ENCODE data around the gene DRAM2. TPM values are rescaled to one million over a fixed set of nuclear protein-coding genes. Genes with fewer than 3 reads are reported as not detected.

The DRAM2 gene
- total and polyA plus RNA-seq, 9 of the 15 experiments (the other 6 are each of a cell fraction or from before 2014, with no cell fraction given) = 29.0 to 161 (median 53.5) TPM

DNA sequence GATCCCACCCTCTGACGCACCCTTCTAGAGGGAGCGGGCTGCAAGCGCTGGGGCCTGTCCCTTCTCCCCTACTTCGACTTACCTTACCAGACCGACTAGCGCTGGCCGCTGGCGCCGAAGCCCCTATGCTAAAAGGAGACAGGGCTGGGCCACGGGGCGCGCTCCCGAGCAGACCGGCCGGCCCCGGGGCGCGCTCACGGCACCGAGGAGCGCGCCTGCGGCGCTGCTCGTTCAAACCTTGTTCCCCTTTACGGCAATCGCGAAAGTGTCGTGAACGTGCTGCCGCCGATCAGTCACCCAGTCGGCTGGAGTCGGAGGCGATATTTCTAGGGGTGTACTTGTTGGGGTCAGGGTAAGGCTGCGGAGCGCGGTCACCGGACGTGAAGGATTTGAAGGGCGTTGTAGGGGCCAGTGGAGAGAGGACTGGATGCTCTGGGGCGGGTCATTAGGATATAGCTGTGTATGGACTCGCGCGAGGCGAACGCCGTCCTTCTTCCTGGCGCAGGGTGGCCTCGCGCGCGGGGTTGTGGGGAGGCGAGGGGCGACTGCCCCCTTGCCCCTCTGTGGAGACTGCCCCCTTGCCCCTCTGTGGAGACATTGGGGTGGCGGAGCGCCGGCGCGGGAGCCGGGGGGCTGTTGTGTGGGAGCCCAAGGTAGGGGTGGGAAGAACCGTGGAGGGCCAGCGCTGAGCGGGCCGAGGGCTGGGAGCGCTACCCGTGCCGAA is at the start of gene DRAM2, which contains the start of gene CEPT1 (continued):
- TF ChIP-seq KDM1A (IDR thresholded peaks at IDR 0.05) (no peak), BACH1 (tag; IDR thresholded peaks at IDR 0.05) (no peak), CC2D1A (IDR thresholded peaks at IDR 0.05) (no peak), HSF4 (CRISPR knock-in tag; IDR thresholded peaks at IDR 0.05; ENCODE audit: borderline replicate concordance) (no peak), SIRT6 (IDR thresholded peaks at IDR 0.05; ENCODE audit: low read depth, low read length) (no peak), NR1H2 (CRISPR knock-in tag; IDR thresholded peaks at IDR 0.05) (no peak; the same call in 1 of the 2 replicates), TAF15 (IDR thresholded peaks at IDR 0.05; ENCODE audit: low read depth, low read length) (no peak), PCBP2 (IDR thresholded peaks at IDR 0.05; ENCODE audit: low read depth, low read length, poor library complexity, severe bottlenecking) (no peak), ZNF444 (CRISPR knock-in tag; IDR thresholded peaks at IDR 0.05) (no peak), TBL1XR1 (IDR thresholded peaks at IDR 0.05; ENCODE audit: low read length in 2 of 2) (no peak), ZNF75A (CRISPR knock-in tag; IDR thresholded peaks at IDR 0.05) (no peak), TFAM (CRISPR knock-in tag; conservative IDR thresholded peaks at IDR 0.05) (no peak), ADNP (tag; IDR thresholded peaks at IDR 0.05) (no peak), ZFP30 (CRISPR knock-in tag; IDR thresholded peaks at IDR 0.05; ENCODE audit: borderline replicate concordance) (no peak), MAFG (tag; conservative IDR thresholded peaks at IDR 0.05) (no peak), ZNF766 (CRISPR knock-in tag; conservative IDR thresholded peaks at IDR 0.05) (peak; percentile 90), HMGN3 (IDR thresholded peaks at IDR 0.05; ENCODE audit: borderline replicate concordance, extremely low read depth, insufficient read length, low read depth, low read length) (peak; percentile 87), ZNF586 (CRISPR knock-in tag; conservative IDR thresholded peaks at IDR 0.05) (no peak), SAFB2 (IDR thresholded peaks at IDR 0.05; ENCODE audit: borderline replicate concordance, low read depth, low read length, severe bottlenecking) (no peak), U2AF2 (optimal IDR thresholded peaks at IDR 0.05; ENCODE audit: low read depth, low read length) (no peak), THRAP3 (IDR thresholded peaks at IDR 0.05; ENCODE audit: borderline replicate concordance) (no peak), TEAD1 (CRISPR knock-in tag; IDR thresholded peaks at IDR 0.05) (no peak), PHF20 (IDR thresholded peaks at IDR 0.05; ENCODE audit: partially characterized antibody) (peak; percentile 76)
- TF ChIP-seq, protein P1, sequence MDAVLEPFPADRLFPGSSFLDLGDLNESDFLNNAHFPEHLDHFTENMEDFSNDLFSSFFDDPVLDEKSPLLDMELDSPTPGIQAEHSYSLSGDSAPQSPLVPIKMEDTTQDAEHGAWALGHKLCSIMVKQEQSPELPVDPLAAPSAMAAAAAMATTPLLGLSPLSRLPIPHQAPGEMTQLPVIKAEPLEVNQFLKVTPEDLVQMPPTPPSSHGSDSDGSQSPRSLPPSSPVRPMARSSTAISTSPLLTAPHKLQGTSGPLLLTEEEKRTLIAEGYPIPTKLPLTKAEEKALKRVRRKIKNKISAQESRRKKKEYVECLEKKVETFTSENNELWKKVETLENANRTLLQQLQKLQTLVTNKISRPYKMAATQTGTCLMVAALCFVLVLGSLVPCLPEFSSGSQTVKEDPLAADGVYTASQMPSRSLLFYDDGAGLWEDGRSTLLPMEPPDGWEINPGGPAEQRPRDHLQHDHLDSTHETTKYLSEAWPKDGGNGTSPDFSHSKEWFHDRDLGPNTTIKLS (IDR thresholded peaks at IDR 0.05; ENCODE audit: borderline replicate concordance, low read depth) = no peak
- TF ChIP-seq, protein P2, sequence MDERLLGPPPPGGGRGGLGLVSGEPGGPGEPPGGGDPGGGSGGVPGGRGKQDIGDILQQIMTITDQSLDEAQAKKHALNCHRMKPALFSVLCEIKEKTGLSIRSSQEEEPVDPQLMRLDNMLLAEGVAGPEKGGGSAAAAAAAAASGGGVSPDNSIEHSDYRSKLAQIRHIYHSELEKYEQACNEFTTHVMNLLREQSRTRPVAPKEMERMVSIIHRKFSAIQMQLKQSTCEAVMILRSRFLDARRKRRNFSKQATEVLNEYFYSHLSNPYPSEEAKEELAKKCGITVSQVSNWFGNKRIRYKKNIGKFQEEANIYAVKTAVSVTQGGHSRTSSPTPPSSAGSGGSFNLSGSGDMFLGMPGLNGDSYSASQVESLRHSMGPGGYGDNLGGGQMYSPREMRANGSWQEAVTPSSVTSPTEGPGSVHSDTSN (CRISPR knock-in tag; IDR thresholded peaks at IDR 0.05; ENCODE audit: low read depth) = no peak
- TF ChIP-seq, protein P2 (tag; conservative IDR thresholded peaks at IDR 0.05; ENCODE audit: low read depth) = peak; percentile 33; the same call in 1 of the 2 replicates

Measured in K562 (cell line).